Thymus (tissue), 11 donors: ENCODE results near the gene HIPK2. TPM values are rescaled to one million over a fixed set of nuclear protein-coding genes. Genes with fewer than 3 reads are reported as not detected.

Source experiments
- DNase-seq, 9 donors: peaks; one replicate each; pipeline ENCODE4 v3.0.0-alpha.2; 2013; ENCODE audit warnings: low spot score in 9 of 9, low read depth in 6 of 9, missing footprints in 1 of 9
- H3K27ac ChIP-seq, 2 donors: one replicate each; pipeline ENCODE4 v1.5.1; 2013; ENCODE audit warnings: control low read depth in 1 of 2, low read depth in 1 of 2, low read length in 1 of 2, mild to moderate bottlenecking in 1 of 2, moderate library complexity in 1 of 2
- H3K27me3 ChIP-seq, 2 donors: one replicate each; pipeline ENCODE4 v1.5.1; 2013; ENCODE audit warnings: low read length in 1 of 2; ENCODE audit not compliant: control insufficient read depth in 2 of 2, insufficient read depth in 1 of 2
- H3K36me3 ChIP-seq, 2 donors: one replicate each; pipeline ENCODE4 v1.5.1; 2013; ENCODE audit warnings: low read length in 1 of 2, mild to moderate bottlenecking in 1 of 2, moderate library complexity in 1 of 2; ENCODE audit not compliant: control insufficient read depth in 2 of 2, insufficient read depth in 2 of 2
- H3K4me1 ChIP-seq, 2 donors: one replicate each; pipeline ENCODE4 v1.5.1; 2013; ENCODE audit warnings: low read length in 2 of 2; ENCODE audit not compliant: control insufficient read depth in 2 of 2, insufficient read depth in 2 of 2
- H3K4me3 ChIP-seq, 2 donors: one replicate each; pipeline ENCODE4 v1.5.1; 2013; ENCODE audit warnings: low read length in 2 of 2, control low read depth in 1 of 2, mild to moderate bottlenecking in 1 of 2
- H3K9me3 ChIP-seq, 2 donors: one replicate each; pipeline ENCODE4 v1.5.1; 2013; ENCODE audit warnings: low read length in 1 of 2, mild to moderate bottlenecking in 1 of 2; ENCODE audit not compliant: control insufficient read depth in 2 of 2, insufficient read depth in 1 of 2
- WGBS: extraction: QIAGEN DNeasy Blood & Tissue Kit; methylation state at CpG from one replicate; pipeline ENCODE4 v1.1.7; 2013; 5-methylcytosine and 5-hydroxymethylcytosine counted together
- polyA plus RNA-seq: library from polyadenylated mRNA; stranded (reverse); fragments of 200-250 nt; gene quantifications from one replicate; pipeline ENCODE4 v1.2.3, GENCODE V29; 2013
- total RNA-seq: library from RNA; stranded (reverse); fragments of 120-200 nt; gene quantifications from one replicate; pipeline ENCODE4 v1.2.4, GENCODE V29; 2013
- donor health status: healthy.

The HIPK2 gene
- total and polyA plus RNA-seq, 2 donors = 3.4 to 5.8 TPM

- WGBS = 72% methylated on average over 8 of the region's 8 CpGs
- H3K9me3 ChIP-seq = no peaks in the 10 kb centered on the region
- peaks cover 9 to 23% of the 10 kb centered on the region in 2 donors for H3K36me3 ChIP-seq
- no peak for DNase-seq
- H3K4me1 ChIP-seq = peaks cover 0 to 18% of the 10 kb centered on the region in 2 donors
- H3K4me3 ChIP-seq = no peak overlapping the region
- H3K27me3 ChIP-seq = no peaks in the 10 kb centered on the region
- no peak overlapping the region for H3K27ac ChIP-seq
These were observed 75.5 kb downstream of the HIPK2 start for GRCh38 chr7:139702313-139702731.

GRCh38 chr7:139701908-139702307 lies 75.9 kb downstream of the HIPK2 start:
- H3K36me3 ChIP-seq = peaks cover 5 to 20% of the 10 kb centered on the region in 2 donors
- 97% methylated on average over 12 of the region's 12 CpGs for WGBS
- peaks cover under 1 to 20% of the 10 kb centered on the region in 2 donors for H3K4me1 ChIP-seq

GRCh38 chr7:139700505-139701235 lies 77.1 kb downstream of the HIPK2 start:
- Histone ChIP-seq H3K4me1 (peaks cover 8 to 30% of the 10 kb centered on the region in 2 donors), H3K36me3 (peaks cover 2 to 14% of the 10 kb centered on the region in 2 donors), H3K27me3 (no peaks in the 10 kb centered on the region), H3K4me3 (no peak overlapping the region), H3K27ac (no peak overlapping the region), H3K9me3 (no peaks in the 10 kb centered on the region)
- 97% methylated on average over 16 of the region's 16 CpGs for WGBS
- no peak for DNase-seq

More at GRCh38 chr7:139701908-139702307, 75.9 kb downstream of the HIPK2 start:
- no peaks in the 10 kb centered on the region for H3K9me3 ChIP-seq
- no peaks in the 10 kb centered on the region for H3K27me3 ChIP-seq
- H3K4me3 ChIP-seq = no peak overlapping the region
- no peak for DNase-seq
- no peak overlapping the region for H3K27ac ChIP-seq

GRCh38 chr7:139699640-139700504 lies 77.9 kb downstream of the HIPK2 start:
- WGBS = 97% methylated on average over 18 of the region's 18 CpGs
- Histone ChIP-seq H3K4me1 (peaks cover 8 to 30% of the 10 kb centered on the region in 2 donors), H3K9me3 (no peaks in the 10 kb centered on the region), H3K4me3 (no peak overlapping the region), H3K36me3 (peaks cover 2 to 11% of the 10 kb centered on the region in 2 donors), H3K27me3 (no peaks in the 10 kb centered on the region), H3K27ac (no peak overlapping the region)
- DNase-seq = no peak

- no peak overlapping the region for H3K27ac ChIP-seq
- peaks cover 5 to 9% of the 10 kb centered on the region in 2 donors for H3K36me3 ChIP-seq
- DNase-seq = no peak
- no peaks in the 10 kb centered on the region for H3K9me3 ChIP-seq
- no peak overlapping the region for H3K4me3 ChIP-seq
- H3K4me1 ChIP-seq = peaks cover 8 to 33% of the 10 kb centered on the region in 2 donors
- WGBS = 97% methylated on average over 13 of the region's 13 CpGs
- H3K27me3 ChIP-seq = no peaks in the 10 kb centered on the region
These were observed 79.0 kb downstream of the HIPK2 start for GRCh38 chr7:139698844-139699243.

- Histone ChIP-seq H3K27ac (no peak overlapping the region), H3K4me1 (peaks cover 8 to 33% of the 10 kb centered on the region in 2 donors), H3K9me3 (no peaks in the 10 kb centered on the region), H3K4me3 (no peak overlapping the region), H3K36me3 (peaks cover 5 to 9% of the 10 kb centered on the region in 2 donors), H3K27me3 (no peaks in the 10 kb centered on the region)
- DNase-seq = no peak
- WGBS = 98% methylated on average over 9 of the region's 9 CpGs
These were observed 79.5 kb downstream of the HIPK2 start for GRCh38 chr7:139698278-139698677.

- Histone ChIP-seq H3K27ac (peak overlapping the region; percentile 21 to 93), H3K27me3 (no peaks in the 10 kb centered on the region), H3K9me3 (no peaks in the 10 kb centered on the region), H3K4me3 (no peak overlapping the region), H3K4me1 (peaks cover 8 to 33% of the 10 kb centered on the region in 2 donors), H3K36me3 (peaks cover 5 to 11% of the 10 kb centered on the region in 2 donors)
- DNase-seq = peak in 8 of 9 donors; percentile 21 to 84 (median 64)
- 76% methylated on average over 10 of the region's 10 CpGs for WGBS
These were observed 80.7 kb downstream of the HIPK2 start for GRCh38 chr7:139697056-139697455.

- Histone ChIP-seq H3K27ac (peak overlapping the region in 1 of 2 donors; percentile 93), H3K36me3 (peaks cover 3 to 11% of the 10 kb centered on the region in 2 donors), H3K4me1 (peaks cover 8 to 33% of the 10 kb centered on the region in 2 donors), H3K9me3 (no peaks in the 10 kb centered on the region), H3K4me3 (no peak overlapping the region), H3K27me3 (no peaks in the 10 kb centered on the region)
- WGBS = 52% methylated on average over 4 of the region's 4 CpGs
- peak in 7 of 9 donors; percentile 14 to 84 (median 57) for DNase-seq
These were observed 81.2 kb downstream of the HIPK2 start for GRCh38 chr7:139696552-139696951.

- no peak for DNase-seq
- H3K27me3 ChIP-seq = no peaks in the 10 kb centered on the region
- peaks cover 8 to 33% of the 10 kb centered on the region in 2 donors for H3K4me1 ChIP-seq
- no peaks in the 10 kb centered on the region for H3K9me3 ChIP-seq
- H3K27ac ChIP-seq = no peak overlapping the region
- H3K4me3 ChIP-seq = no peak overlapping the region
- peaks cover 3 to 18% of the 10 kb centered on the region in 2 donors for H3K36me3 ChIP-seq
- WGBS = 100% methylated on average over 1 of the region's 1 CpG
These were observed 82.2 kb downstream of the HIPK2 start for GRCh38 chr7:139695588-139695987.
